KMS-11 (cell line): ENCODE measurements around the gene EXOC3L2.
"Not testable (repeated sequence)": the region's sequence is repeated elsewhere in the genome, so short reads cannot be mapped to it uniquely, and the experiment has no call there.

Experiments used
- H2AFZ ChIP-seq: fragments of 200-600 bp; sonication (generic); 2 replicates; pipeline ENCODE4 v1.6.1; 2016; ENCODE audit warnings: antibody characterized with exemption, mixed run types, low read depth
- H3K27ac ChIP-seq: fragments of 200-600 bp; sonication (generic); 2 replicates; pipeline ENCODE4 v1.6.1; 2016; ENCODE audit warnings: mild to moderate bottlenecking, mixed run types
- H3K27me3 ChIP-seq: fragments of 200-600 bp; sonication (generic); 2 replicates; pipeline ENCODE4 v1.6.1; 2017; ENCODE audit warnings: mild to moderate bottlenecking, low read depth, mixed run types, moderate library complexity; ENCODE audit not compliant: insufficient read depth
- H3K36me3 ChIP-seq: fragments of 200-600 bp; sonication (generic); 2 replicates; pipeline ENCODE4 v1.6.1; 2017; ENCODE audit warnings: mild to moderate bottlenecking, mixed run types; ENCODE audit not compliant: insufficient read depth
- H3K4me1 ChIP-seq: fragments of 200-600 bp; sonication (generic); 2 replicates; pipeline ENCODE4 v1.6.1; 2016; ENCODE audit warnings: mild to moderate bottlenecking, low read depth, mixed run types; ENCODE audit not compliant: poor library complexity, severe bottlenecking
- H3K4me2 ChIP-seq: fragments of 200-600 bp; sonication (generic); 2 replicates; pipeline ENCODE4 v1.7.0; 2016; ENCODE audit warnings: mild to moderate bottlenecking, mixed run types
- H3K4me3 ChIP-seq: fragments of 200-600 bp; sonication (generic); IDR thresholded peaks from 2 replicates; pipeline ENCODE4 v1.6.1; 2017; ENCODE audit warnings: low read depth, low read length, mixed read lengths; ENCODE audit not compliant: insufficient read depth
- H3K79me2 ChIP-seq: fragments of 200-600 bp; sonication (generic); 2 replicates; pipeline ENCODE4 v1.6.1; 2016; ENCODE audit warnings: low read depth, mixed run types; ENCODE audit not compliant: insufficient read depth
- H3K9ac ChIP-seq: fragments of 200-600 bp; sonication (generic); 2 replicates; pipeline ENCODE4 v1.6.1; 2016; ENCODE audit warnings: mild to moderate bottlenecking, mixed run types
- H4K20me1 ChIP-seq: fragments of 200-600 bp; sonication (generic); 2 replicates; pipeline ENCODE4 v1.6.1; 2016; ENCODE audit warnings: mild to moderate bottlenecking, mixed run types; ENCODE audit not compliant: insufficient read depth
- TF ChIP-seq, protein P1 (sequence below): fragments of 200-600 bp; sonication (generic); conservative IDR thresholded peaks from 2 replicates; pipeline ENCODE4 v1.6.1; 2017; ENCODE audit warnings: low read depth, mild to moderate bottlenecking, antibody characterized with exemption, low read length, moderate library complexity, mixed read lengths

EXOC3L2 gene

GRCh38 chr19:45238556-45238955 lies 6.7 kb downstream of the EXOC3L2 start:
- H3K36me3 ChIP-seq = no peaks in the 10 kb centered on the region
- no peak overlapping the region for H3K27ac ChIP-seq
- H3K9ac ChIP-seq = no peak overlapping the region
- H3K79me2 ChIP-seq = no peaks in the 10 kb centered on the region
- no peak overlapping the region for H3K4me3 ChIP-seq
- TF ChIP-seq, protein P1, sequence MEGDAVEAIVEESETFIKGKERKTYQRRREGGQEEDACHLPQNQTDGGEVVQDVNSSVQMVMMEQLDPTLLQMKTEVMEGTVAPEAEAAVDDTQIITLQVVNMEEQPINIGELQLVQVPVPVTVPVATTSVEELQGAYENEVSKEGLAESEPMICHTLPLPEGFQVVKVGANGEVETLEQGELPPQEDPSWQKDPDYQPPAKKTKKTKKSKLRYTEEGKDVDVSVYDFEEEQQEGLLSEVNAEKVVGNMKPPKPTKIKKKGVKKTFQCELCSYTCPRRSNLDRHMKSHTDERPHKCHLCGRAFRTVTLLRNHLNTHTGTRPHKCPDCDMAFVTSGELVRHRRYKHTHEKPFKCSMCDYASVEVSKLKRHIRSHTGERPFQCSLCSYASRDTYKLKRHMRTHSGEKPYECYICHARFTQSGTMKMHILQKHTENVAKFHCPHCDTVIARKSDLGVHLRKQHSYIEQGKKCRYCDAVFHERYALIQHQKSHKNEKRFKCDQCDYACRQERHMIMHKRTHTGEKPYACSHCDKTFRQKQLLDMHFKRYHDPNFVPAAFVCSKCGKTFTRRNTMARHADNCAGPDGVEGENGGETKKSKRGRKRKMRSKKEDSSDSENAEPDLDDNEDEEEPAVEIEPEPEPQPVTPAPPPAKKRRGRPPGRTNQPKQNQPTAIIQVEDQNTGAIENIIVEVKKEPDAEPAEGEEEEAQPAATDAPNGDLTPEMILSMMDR = no peak
- H3K4me1 ChIP-seq = no peaks in the 10 kb centered on the region
- H3K4me2 ChIP-seq = no peak overlapping the region
- no peak overlapping the region for H2AFZ ChIP-seq
- no peaks in the 10 kb centered on the region for H4K20me1 ChIP-seq
- peaks cover 51% of the 10 kb centered on the region for H3K27me3 ChIP-seq

DNA sequence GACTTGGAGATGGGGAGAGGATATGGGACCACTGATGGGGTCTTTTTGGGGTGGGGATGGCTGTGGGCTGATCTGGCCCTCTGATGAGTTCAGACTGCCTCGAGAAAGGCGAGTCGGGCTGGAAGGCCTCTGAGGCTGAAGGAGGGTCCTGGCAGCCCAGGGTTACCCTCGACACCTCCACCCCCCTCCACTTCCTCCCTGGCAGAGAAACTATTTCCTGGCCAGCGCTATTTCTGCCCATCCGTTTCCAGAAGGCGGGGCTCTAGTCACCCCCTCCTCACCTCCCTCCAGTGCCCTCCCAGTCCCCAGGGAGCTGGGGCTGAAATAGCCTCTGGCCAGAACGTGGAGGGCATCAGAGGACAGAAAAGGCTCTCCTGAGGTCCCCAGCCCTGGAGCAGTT lies 9.7 kb downstream of the EXOC3L2 start:
- no peaks in the 10 kb centered on the region for H4K20me1 ChIP-seq
- no peaks in the 10 kb centered on the region for H3K36me3 ChIP-seq
- H3K9ac ChIP-seq = no peak overlapping the region
- peaks cover 37% of the 10 kb centered on the region for H3K27me3 ChIP-seq
- H3K79me2 ChIP-seq = no peaks in the 10 kb centered on the region
- H3K4me1 ChIP-seq = no peaks in the 10 kb centered on the region
- H2AFZ ChIP-seq = no peak overlapping the region
- no peak overlapping the region for H3K4me3 ChIP-seq
- H3K27ac ChIP-seq = no peak overlapping the region
- no peak overlapping the region for H3K4me2 ChIP-seq
- TF ChIP-seq, protein P1 = no peak

DNA sequence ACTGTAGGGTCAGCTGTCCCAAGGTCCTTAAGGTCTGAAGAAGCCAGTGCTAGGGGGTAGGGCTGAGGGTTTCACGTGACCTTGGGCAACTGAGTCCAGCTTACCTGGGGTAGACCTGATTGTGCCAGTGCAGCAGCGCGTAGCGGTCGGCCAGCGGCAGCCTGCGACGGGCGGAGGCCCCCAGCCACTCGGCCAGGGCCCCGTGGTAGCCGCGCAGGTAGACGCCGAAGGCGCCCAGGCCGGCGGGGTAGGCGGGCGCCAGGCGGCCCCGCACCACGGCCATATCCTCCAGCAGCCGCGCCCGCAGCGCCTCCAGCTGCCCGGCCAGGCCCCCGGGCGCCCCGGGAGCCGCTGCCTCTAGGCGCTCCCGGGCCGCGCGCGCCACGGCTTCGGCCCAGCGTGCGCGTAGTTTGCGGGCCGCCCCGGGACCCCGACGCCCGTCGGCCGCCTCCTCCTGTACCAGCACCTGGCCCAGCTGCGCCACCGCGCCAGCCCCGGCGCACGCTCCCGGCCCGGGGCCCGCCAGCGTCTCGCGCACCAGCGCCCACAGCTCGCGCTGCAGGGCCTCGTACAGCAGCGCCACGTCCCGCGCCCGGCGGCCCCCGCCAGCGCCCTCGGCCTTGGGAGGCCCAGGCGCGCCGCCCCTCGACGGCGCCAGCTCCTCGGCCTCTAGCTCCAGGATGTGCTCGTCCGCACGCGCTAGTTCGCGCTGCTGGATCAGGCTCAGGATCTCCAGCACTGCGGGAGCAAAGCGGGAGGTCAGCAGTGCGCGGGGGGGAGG lies 10.9 kb downstream of the EXOC3L2 start:
- no peak overlapping the region for H3K4me3 ChIP-seq
- H3K9ac ChIP-seq = no peak overlapping the region
- H2AFZ ChIP-seq = no peak overlapping the region
- TF ChIP-seq, protein P1 = no peak
- no peaks in the 10 kb centered on the region for H3K79me2 ChIP-seq
- H3K27ac ChIP-seq = no peak overlapping the region
- no peaks in the 10 kb centered on the region for H3K36me3 ChIP-seq
- H4K20me1 ChIP-seq = no peaks in the 10 kb centered on the region
- H3K27me3 ChIP-seq = peaks cover 34% of the 10 kb centered on the region
- H3K4me1 ChIP-seq = no peaks in the 10 kb centered on the region
- H3K4me2 ChIP-seq = no peak overlapping the region

GRCh38 chr19:45231891-45232290 lies 13.3 kb downstream of the EXOC3L2 start:
- TF ChIP-seq, protein P1 = no peak
- no peak overlapping the region for H3K9ac ChIP-seq
- no peak overlapping the region for H3K27ac ChIP-seq
- H2AFZ ChIP-seq = no peak overlapping the region
- H3K36me3 ChIP-seq = no peaks in the 10 kb centered on the region
- H4K20me1 ChIP-seq = no peaks in the 10 kb centered on the region
- no peak overlapping the region for H3K4me3 ChIP-seq
- H3K27me3 ChIP-seq = peaks cover 24% of the 10 kb centered on the region
- no peaks in the 10 kb centered on the region for H3K4me1 ChIP-seq
- no peak overlapping the region for H3K4me2 ChIP-seq
- H3K79me2 ChIP-seq = no peaks in the 10 kb centered on the region

DNA sequence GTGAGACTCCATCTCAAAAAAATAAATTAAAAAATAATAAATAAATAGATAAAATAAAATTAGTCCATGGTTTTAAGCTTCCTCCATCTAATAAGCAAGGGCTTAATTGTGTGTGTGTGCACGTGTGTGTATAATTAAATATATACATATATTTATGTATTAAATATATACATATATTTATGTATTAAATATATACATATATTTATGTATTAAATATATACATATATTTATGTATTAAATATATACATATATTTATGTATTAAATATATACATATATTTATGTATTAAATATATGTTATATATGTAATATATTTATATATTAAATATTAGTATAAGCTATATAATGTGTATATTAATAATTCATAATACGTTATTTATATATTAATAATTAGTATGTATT lies 16.2 kb downstream of the EXOC3L2 start:
- not testable (repeated sequence) for H4K20me1 ChIP-seq, H3K27me3 ChIP-seq, H3K27ac ChIP-seq, H3K4me1 ChIP-seq, H3K9ac ChIP-seq, H3K4me3 ChIP-seq, H2AFZ ChIP-seq, H3K36me3 ChIP-seq, H3K4me2 ChIP-seq, H3K79me2 ChIP-seq
